ENCODE measurements around the gene RFX2.
"Not testable (repeated sequence)": the region's sequence is repeated elsewhere in the genome, so short reads cannot be mapped to it uniquely, and the experiment has no call there.

Gene RFX2

GRCh38 chr19:5966941-5967340 lies 143.4 kb downstream of the RFX2 start:
- no peak for DNase-seq

GRCh38 chr19:5966215-5966614 lies 144.1 kb downstream of the RFX2 start:
- DNase-seq: no peak

GRCh38 chr19:5964816-5965565 lies 145.3 kb downstream of the RFX2 start:
- no peak for DNase-seq

GRCh38 chr19:5963855-5964254 lies 146.4 kb downstream of the RFX2 start:
- no peak for DNase-seq

DNA sequence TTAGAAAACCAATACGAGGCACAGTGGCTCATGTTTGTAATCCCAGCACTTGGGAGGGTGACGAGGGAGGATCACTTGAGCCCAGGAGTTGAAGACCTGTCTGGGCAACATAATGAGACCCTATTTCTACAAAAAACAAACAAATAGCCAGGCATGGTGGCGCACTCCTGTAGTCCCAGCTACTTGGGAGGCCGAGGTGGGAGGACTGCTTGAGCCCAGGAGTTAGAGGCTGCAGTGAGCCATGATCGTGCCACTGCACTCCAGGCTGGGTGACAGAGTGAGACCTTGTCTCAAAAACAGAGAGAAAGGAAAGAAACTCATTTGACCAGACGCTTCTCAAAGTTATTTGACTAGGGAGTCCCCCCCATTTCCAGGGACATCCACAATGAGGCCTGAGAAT lies 147.0 kb downstream of the RFX2 start:
- DNase-seq: not testable (repeated sequence)

- DNase-seq: peak; percentile 50
Observed at GRCh38 chr19:5961969-5962945, 148.0 kb downstream of the RFX2 start.

- not testable (repeated sequence) for DNase-seq
Observed at GRCh38 chr19:5961641-5961968, 148.7 kb downstream of the RFX2 start.

DNA sequence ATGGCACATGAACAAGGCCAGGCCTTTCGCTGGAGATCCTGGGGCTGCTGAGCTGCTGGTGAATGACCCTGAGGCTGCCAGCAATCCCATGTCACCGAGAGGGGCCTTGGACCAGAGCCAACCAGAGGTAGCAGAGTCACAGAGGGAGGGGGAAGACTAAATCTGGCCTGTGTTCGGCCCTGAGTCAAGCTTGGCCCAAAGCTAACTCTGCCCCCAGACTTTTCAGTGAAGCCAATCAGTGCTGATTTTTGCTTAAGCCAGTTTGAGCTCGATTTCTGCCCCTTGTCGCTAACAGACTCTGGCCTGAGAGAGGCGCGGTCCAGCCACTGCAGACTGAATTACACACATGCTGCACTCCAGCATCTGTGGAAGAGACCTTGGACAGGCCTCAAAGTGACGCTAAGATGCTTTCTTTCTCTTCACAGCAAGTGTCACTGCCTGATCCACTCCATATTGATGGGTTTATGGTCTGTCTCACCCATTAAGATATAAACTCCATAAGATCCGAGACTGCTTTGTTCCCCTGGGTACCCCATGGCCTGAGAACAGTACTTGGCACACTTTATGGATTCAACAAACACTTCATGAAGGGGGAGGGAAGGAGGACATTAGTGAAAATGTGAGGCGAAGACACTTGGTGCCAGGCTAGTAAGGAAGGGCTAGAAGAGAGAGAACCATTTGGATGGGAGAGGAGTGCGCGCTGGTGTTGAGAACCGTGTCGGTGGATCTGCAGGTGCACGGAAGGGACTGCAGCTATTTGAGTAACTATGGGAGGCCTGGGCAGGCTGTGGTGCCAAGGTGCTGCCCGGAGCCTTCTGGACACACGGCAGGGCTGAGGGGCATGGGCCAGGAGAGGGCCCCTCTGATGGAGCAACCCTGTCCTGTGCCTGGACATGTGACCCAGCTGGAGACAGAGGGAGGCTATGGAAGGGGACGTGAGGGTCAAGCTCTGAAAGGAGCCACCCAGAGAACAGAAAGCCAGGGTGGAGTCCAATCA lies 150.0 kb downstream of the RFX2 start:
- DNase-seq: no peak

- no peak for DNase-seq
Observed at GRCh38 chr19:5959260-5960004, 150.9 kb downstream of the RFX2 start.

- no peak for DNase-seq
Observed at GRCh38 chr19:5958851-5959122, 151.5 kb downstream of the RFX2 start.

DNA sequence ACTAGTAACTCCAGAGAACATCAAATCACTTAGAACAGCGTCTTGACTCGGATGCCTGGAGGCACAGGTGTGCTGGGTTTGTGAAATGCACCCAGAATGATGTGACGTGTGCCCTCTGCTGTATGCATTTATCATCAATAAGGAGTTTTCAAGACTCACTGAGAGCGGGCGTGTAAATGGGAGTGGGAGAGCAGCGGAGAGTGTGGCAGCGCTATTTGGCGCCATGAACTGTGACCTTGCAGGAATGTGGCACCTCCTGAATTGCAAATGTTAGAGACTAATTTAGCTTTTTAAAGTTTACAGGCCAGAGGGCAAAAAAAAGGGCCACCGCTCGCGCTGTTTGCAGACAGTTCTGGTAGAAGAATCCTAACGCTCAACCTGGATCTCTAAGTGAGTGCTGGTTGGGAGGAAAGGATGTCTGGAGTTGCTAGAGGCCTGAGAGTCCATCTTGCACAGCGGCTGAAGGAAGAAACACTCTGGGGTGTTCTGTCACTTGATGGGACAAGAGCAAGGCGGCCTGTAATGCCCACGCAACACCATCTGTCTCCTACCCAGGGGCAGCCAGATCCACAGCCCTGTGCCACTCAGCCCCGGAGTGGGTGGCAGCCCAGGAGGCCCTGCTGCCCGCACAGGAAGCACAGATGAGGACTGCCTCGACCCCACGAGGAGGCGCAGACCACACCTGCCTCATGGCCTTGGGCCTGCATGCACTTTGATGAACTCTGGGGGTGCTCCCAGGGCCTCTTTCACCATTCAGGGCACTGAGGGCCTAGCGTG lies 152.0 kb downstream of the RFX2 start:
- no peak for DNase-seq

GRCh38 chr19:5957170-5957569 lies 153.1 kb downstream of the RFX2 start:
- DNase-seq: no peak

- DNase-seq: no peak
Observed at GRCh38 chr19:5956728-5957127, 153.6 kb downstream of the RFX2 start.

GRCh38 chr19:5956323-5956722 lies 154.0 kb downstream of the RFX2 start:
- DNase-seq: no peak

DNA sequence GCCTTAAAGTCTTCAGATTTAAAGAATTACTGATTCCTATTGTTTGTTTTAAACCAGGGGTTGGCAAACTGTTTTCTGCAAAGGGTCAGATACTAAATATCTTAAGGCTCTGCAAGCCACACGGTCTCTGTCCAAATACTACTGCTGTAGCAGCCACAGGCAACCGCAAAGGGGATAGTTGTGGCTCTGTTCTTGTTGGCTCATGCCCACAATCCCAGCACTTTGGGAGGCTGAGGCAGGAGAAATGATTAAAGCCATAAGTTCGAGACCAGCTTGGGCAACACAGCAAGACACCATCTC lies 154.7 kb downstream of the RFX2 start:
- no peak for DNase-seq

DNA sequence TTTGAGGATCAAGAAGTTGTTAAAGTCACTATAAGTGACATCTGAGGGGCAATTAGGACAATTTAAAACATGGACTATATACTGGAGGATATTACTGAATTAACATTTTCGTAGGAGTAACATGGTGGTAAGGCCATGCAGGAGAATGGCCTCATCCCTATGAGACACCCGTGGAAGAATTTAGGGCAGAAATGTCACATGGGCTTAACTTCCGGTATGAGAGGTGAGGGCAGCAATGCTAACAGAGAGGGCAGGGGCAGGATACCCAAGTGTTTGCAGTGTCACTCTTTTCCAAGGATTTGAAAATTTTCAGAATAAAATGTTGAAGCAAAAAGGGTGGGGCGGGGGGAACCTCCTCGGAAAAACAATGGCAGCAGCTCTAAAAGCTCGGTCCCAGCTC lies 156.0 kb downstream of the RFX2 start:
- DNase-seq: no peak

DNA sequence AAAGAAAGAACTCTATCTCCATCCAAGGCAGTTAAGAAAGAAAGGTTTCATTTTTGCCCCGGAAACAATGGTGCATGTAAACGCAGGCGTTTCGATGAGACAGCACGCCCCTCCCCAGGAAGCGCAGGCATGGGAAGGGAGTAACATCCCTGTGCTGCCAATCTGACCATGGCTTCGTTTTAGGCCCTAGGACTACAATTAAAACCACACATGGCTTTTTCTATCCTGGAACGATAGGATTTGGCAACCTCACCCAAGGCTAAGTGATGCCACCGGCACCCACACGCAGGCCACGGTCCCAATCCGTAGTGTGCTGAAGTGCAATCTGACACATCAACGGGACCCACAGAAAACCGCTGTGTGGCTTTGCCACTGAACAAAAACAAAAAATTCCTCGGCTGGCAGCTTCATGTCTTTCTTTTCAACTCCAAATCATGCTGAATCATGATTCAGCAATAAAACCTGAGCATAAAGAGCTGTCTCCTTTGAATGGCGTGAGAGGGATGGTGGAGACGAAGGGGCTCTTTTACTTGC lies 156.6 kb downstream of the RFX2 start:
- no peak for DNase-seq

GRCh38 chr19:5953030-5953589 lies 157.2 kb downstream of the RFX2 start:
- no peak for DNase-seq

- DNase-seq: no peak
Observed at GRCh38 chr19:5952193-5953029, 157.9 kb downstream of the RFX2 start.

GRCh38 chr19:5951338-5951861 lies 158.9 kb downstream of the RFX2 start:
- no peak for DNase-seq
